ENCODE data around the gene ARHGAP19. TPM values are rescaled to one million over a fixed set of nuclear protein-coding genes. Genes with fewer than 3 reads are reported as not detected.

The ARHGAP19 gene
- total RNA-seq, 1 donor from 2014 or later, result 27.8 TPM

- Mint-ChIP-seq H3K27me3 (ENCODE audit: insufficient read depth) (peaks cover 22% of the 10 kb centered on the region), H3K4me1 (ENCODE audit: low read depth) (no peaks in the 10 kb centered on the region), H3K36me3 (ENCODE audit: low read depth) (no peaks in the 10 kb centered on the region), H3K27ac (no peak overlapping the region), H3K4me3 (no peak overlapping the region), H3K9me3 (no peaks in the 10 kb centered on the region)
- intact Hi-C loops (cut with micrococcal nuclease), result no loop called here
- DNase-seq (ENCODE audit: low spot score), result no peak
These were observed 118.1 kb downstream of the ARHGAP19 start for GRCh38 chr10:97174276-97174775.

DNA sequence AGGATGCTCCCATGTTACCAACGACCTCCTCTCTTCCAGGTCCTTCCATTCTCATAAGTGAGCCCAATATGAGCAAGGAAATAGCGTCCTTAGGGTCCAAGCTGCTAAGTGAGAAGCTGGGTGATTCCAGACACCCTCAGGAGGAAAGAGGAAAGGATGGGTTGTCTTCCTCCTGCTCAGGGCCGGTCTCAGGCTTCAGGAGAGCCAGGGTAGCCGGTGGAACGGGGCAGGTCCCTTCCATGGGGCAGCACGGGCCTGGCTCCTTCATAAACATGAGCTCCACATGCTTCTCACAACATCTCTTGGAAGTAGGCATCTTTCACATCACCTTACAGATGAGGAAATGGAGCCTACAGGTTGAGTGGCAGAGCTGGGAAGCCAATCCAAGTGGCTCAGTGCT lies 119.4 kb downstream of the ARHGAP19 start:
- DNase-seq (ENCODE audit: low spot score), result no peak
- Mint-ChIP-seq H3K36me3 (ENCODE audit: low read depth) (no peaks in the 10 kb centered on the region), H3K4me1 (ENCODE audit: low read depth) (no peaks in the 10 kb centered on the region), H3K27ac (no peak overlapping the region), H3K9me3 (no peaks in the 10 kb centered on the region), H3K4me3 (no peak overlapping the region), H3K27me3 (ENCODE audit: insufficient read depth) (peaks cover 22% of the 10 kb centered on the region)
- intact Hi-C loops (cut with micrococcal nuclease), result no loop called here

Other genes with a start within 250 kb of the ARHGAP19 start
- 0.08 and 0.15 TPM in 2 replicates for gene SLIT1, start 106.7 kb downstream of the ARHGAP19 start, total RNA-seq
- gene FRAT1, start 26.6 kb upstream of the ARHGAP19 start, total RNA-seq, result 3.0 and 3.3 TPM in 2 replicates
- gene FRAT2, start 42.1 kb upstream of the ARHGAP19 start, total RNA-seq, result 10.8 and 11.2 TPM in 2 replicates
- 99.9 and 104 TPM in 2 replicates for gene RRP12, start 108.7 kb upstream of the ARHGAP19 start, total RNA-seq
- 967 and 979 TPM in 2 replicates for gene PGAM1, start 133.6 kb upstream of the ARHGAP19 start, total RNA-seq
- 55.3 and 57.1 TPM in 2 replicates for gene EXOSC1, start 153.4 kb upstream of the ARHGAP19 start, total RNA-seq
- gene ZDHHC16, start 153.5 kb upstream of the ARHGAP19 start, total RNA-seq, result 48.3 and 48.8 TPM in 2 replicates
- 91.8 and 93.2 TPM in 2 replicates for gene MMS19, start 205.8 kb upstream of the ARHGAP19 start, total RNA-seq
- gene UBTD1, start 206.3 kb upstream of the ARHGAP19 start, total RNA-seq, result 1.7 and 1.8 TPM in 2 replicates